Duodenal mucosa (tissue), 2 donors: ENCODE results near the gene MAZ.
"Not testable (repeated sequence)": the region's sequence is repeated elsewhere in the genome, so short reads cannot be mapped to it uniquely, and the experiment has no call there.

Source experiments
- H3K27ac ChIP-seq: one replicate; pipeline ENCODE4 v1.7.0; 2013; ENCODE audit warnings: low read depth, low read length
- H3K27me3 ChIP-seq, 2 donors: one replicate each; pipeline ENCODE4 v1.7.0; 2013; ENCODE audit warnings: low read length in 2 of 2, control low read depth in 1 of 2; ENCODE audit not compliant: insufficient read depth in 2 of 2, control insufficient read depth in 1 of 2
- H3K36me3 ChIP-seq, 2 donors: one replicate each; pipeline ENCODE4 v1.7.0; 2013; ENCODE audit warnings: low read length in 2 of 2, control low read depth in 1 of 2; ENCODE audit not compliant: insufficient read depth in 2 of 2, control insufficient read depth in 1 of 2
- H3K4me1 ChIP-seq, 2 donors: one replicate each; pipeline ENCODE4 v1.7.0; 2013; ENCODE audit warnings: low read length in 2 of 2, control low read depth in 1 of 2; ENCODE audit not compliant: insufficient read depth in 2 of 2, control insufficient read depth in 1 of 2
- H3K4me3 ChIP-seq, 2 donors: one replicate each; pipeline ENCODE4 v1.7.0; 2013; ENCODE audit warnings: low read length in 2 of 2, low read depth in 1 of 2
- H3K9ac ChIP-seq, 2 donors: one replicate each; pipeline ENCODE4 v1.7.0; 2013; ENCODE audit warnings: low read length in 2 of 2, low read depth in 1 of 2
- H3K9me3 ChIP-seq, 2 donors: one replicate each; pipeline ENCODE4 v1.7.0; 2013; ENCODE audit warnings: low read length in 2 of 2, control low read depth in 1 of 2; ENCODE audit not compliant: control insufficient read depth in 1 of 2

MAZ gene

DNA sequence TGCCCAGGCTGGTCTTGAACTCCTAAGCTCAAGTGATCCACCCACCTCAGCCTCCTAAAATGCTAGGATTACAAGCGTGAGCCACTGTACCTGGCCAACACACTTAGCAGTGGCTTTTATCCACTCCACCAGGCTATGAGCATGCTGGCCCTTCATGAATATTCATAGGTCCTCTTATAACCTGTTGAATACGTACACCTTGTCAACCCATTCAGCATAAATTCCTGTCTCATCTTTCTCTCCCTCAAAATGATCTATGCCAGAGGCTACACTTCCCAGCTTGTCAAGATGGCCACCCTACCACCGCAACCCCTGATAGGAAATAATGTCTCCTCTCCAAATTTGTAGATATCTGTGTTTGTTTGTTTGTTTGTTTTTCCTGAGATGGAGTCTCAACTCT is 39.3 kb upstream of the MAZ start:
- H3K36me3 ChIP-seq: no peaks in the 10 kb centered on the region
- H3K27me3 ChIP-seq: no peaks in the 10 kb centered on the region
- H3K9me3 ChIP-seq: no peaks in the 10 kb centered on the region
- H3K4me1 ChIP-seq: peaks cover 11 to 22% of the 10 kb centered on the region in 2 donors
- H3K4me3 ChIP-seq: no peak overlapping the region
- H3K27ac ChIP-seq: no peak overlapping the region
- no peak overlapping the region for H3K9ac ChIP-seq

DNA sequence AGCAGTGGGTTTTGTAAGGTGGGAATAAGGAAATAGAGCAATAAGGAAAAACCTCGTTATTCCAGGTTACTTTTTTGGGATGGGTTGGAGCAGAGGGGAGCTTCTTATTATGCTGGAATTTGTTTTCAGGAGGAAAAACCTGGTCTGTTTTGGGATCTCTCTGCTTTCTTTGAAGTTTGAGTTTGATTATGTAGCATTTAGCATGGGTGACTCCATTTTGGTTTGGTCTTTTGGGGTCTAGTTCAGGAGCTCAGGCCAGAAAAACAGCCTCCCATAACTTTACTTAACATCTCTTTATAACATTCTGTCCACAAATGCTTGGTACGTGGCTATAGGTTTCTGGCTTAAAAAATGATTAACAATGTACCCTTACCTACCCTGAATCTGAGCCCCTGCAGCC is 36.8 kb upstream of the MAZ start:
- Histone ChIP-seq H3K4me1 (peaks cover 5 to 17% of the 10 kb centered on the region in 2 donors), H3K9me3 (no peaks in the 10 kb centered on the region), H3K27me3 (no peaks in the 10 kb centered on the region), H3K4me3 (no peak overlapping the region), H3K27ac (no peak overlapping the region), H3K36me3 (no peaks in the 10 kb centered on the region), H3K9ac (no peak overlapping the region)

DNA sequence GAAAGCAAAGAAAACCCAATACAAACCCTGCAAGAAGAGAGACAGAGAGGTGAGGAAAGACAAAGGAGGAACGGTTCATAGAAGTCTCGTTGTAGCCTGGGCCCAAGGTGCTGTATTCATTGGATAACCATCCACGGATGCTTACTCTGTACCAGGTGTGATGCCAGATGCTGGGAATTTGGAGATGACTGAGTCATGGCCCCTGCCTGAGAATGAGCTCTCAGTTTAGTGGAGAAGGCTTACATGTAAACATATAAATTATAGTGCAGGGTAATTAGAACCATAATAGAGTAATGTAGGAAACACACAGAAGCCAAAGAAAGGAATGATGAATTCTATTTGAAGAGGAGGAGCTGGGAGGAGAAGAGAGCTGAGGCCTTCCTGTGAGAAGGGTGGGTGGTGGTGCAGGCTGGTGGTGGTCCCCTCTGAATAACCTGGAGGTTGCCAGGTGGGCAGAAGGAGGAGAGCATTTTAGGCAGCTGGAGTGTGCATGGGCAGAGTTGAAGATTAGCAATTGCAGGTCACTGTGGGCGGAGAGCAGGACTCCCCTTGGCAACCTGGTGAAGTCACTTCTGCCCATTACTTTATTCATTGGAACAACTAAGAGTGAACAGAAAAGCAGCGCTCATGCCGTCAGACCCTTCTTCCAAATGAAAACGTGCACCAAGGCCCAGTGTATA is 35.9 kb upstream of the MAZ start:
- Histone ChIP-seq H3K36me3 (no peaks in the 10 kb centered on the region), H3K4me1 (peaks cover under 1 to 15% of the 10 kb centered on the region in 2 donors), H3K9me3 (no peaks in the 10 kb centered on the region), H3K27ac (no peak overlapping the region), H3K27me3 (no peaks in the 10 kb centered on the region), H3K4me3 (no peak overlapping the region), H3K9ac (no peak overlapping the region)

DNA sequence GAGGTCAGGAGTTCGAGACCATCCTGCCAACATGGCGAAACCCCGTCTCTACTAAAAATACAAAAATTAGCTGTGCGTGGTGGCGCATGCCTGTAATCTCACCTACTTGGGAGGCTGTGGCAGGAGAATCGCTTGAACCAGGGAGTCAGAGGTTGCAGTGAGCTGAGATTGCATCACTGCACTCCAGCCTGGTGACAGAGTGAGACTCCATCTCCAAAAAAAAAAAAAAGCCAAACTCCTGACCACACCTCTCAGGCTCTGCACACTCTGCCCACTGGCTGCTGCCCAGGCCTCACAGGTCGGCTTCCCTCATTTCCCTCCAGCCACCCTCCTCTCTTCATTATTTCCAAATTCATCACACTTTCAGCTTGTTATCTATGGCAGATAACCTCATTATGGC is 34.0 kb upstream of the MAZ start:
- not testable (repeated sequence) for H3K27me3 ChIP-seq, H3K27ac ChIP-seq, H3K36me3 ChIP-seq, H3K4me3 ChIP-seq, H3K4me1 ChIP-seq, H3K9me3 ChIP-seq, H3K9ac ChIP-seq

DNA sequence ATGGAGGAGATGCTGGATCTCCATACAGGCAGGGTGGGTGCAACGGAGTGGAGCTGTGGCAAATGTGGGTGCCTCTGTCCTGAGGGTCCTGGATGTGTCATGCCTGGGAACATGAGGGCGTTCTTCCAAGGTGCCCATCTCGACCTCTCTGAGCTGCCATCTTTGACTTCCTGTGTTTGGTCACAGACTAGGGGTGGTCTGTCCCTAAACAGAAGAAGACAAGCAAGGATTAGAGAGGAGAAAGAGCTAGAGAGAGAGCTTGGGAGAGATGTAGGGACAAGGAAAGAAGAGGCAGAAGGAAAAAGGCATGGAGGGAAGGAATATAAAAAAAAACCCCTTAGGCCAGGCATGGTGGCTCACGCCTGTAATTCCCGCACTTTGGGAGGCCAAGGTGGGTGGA is 31.6 kb upstream of the MAZ start:
- Histone ChIP-seq H3K9me3 (no peaks in the 10 kb centered on the region), H3K9ac (no peak overlapping the region), H3K4me3 (no peak overlapping the region), H3K27ac (no peak overlapping the region), H3K4me1 (peaks cover 0 to 8% of the 10 kb centered on the region in 2 donors), H3K36me3 (peaks cover 0 to 1% of the 10 kb centered on the region in 2 donors), H3K27me3 (no peaks in the 10 kb centered on the region)

DNA sequence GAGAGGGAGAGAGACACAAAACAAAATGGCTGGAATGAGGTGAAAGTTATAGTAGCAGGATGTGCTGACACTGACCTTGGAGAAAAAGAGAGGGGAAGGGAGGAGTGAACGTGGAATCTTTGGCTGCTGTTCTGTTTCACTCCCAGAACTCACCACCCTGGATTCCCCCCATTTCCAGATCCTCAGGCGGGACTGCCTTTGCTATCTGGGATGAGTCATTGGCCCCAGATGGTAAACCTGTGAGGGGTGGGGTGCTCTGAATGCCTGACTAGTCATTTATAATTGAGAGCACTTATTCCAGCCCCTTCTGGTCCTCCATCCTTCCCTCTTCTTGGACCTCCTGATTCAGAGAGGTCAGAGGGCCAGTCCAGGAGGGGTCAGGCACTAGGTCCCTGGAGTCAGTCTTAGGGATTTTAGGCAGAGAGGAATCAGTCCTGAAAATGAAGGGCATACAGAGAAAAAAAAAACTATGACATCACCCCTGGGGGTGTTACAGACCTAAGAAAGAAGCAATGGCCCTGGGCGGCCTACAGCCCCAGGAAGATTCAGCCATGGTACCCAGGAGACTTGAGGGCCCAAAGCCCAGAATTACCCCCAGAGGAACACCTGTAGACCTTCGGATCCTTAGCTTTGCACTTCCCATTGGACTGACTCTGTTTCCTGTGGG is 30.5 kb upstream of the MAZ start:
- Histone ChIP-seq H3K36me3 (peaks cover 0 to 13% of the 10 kb centered on the region in 2 donors), H3K27me3 (no peaks in the 10 kb centered on the region), H3K27ac (no peak overlapping the region), H3K4me1 (peaks cover 0 to 8% of the 10 kb centered on the region in 2 donors), H3K4me3 (no peak overlapping the region), H3K9ac (no peak overlapping the region), H3K9me3 (no peaks in the 10 kb centered on the region)

DNA sequence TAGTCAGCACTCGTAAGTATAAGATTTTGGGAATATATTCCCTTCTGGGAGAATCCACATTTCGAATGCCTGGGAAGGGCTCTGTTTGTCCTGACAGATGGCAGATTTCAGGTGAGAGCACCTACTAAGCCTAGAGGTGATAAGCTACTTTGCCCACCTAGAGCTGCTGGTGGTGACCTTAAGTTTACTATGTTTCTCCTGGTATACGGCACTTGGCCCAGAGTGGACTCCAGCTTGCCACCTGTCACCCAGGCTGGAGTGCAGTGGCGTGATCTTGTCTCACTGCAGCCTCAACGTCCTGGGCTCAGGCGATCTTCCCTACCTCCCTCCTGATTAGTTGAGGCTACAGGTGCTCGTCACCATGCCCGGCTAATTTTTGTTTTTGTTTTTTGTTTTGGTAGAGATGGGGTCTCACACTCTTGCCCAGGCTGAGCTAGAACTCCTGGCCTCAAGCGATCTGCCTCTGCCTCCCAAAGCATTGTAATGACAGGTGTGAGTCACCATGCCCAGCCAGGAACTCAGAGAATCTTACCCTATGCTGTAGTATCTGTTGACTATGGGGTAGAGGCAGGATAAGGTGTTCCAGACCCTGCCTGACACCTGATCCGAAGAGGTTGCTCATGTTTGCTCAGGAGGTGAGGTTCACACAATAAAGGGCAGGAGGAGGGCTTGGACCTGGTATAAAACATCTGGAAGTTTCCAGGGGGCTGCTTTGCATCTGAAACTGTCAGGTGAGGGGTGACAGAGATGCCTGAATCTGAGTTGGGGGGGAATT is 28.6 kb upstream of the MAZ start, which contains the start of gene ZG16:
TSS of gene ZG16 (plus strand) at position 681 of the 775 bp plus-strand sequence. CDS start 1,011 bp downstream, outside the sequence.
- peaks cover 0 to 13% of the 10 kb centered on the region in 2 donors for H3K36me3 ChIP-seq
- H3K27me3 ChIP-seq: no peaks in the 10 kb centered on the region
- no peaks in the 10 kb centered on the region for H3K9me3 ChIP-seq
- peaks cover 0 to 8% of the 10 kb centered on the region in 2 donors for H3K4me1 ChIP-seq
- H3K27ac ChIP-seq: no peak within 1 kb of the TSS
- H3K4me3 ChIP-seq: no peak within 1 kb of the TSS
- H3K9ac ChIP-seq: no peak within 1 kb of the TSS

DNA sequence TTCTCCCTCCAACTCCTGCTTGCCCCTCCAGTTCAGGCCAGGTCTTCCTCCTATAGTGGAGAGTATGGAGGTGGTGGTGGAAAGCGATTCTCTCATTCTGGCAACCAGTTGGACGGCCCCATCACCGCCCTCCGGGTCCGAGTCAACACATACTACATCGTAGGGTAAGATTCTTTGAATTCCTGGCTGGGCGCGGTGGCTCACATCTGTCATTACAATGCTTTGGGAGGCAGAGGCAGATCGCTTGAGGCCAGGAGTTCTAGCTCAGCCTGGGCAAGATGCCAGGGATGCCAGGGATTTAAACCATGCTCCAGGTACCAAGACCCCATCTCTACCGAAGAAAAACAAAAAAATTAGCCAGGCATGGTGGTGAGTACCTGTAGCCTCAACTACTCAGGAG is 26.9 kb upstream of the MAZ start:
- H3K9ac ChIP-seq: no peak overlapping the region
- H3K4me1 ChIP-seq: peaks cover 0 to 8% of the 10 kb centered on the region in 2 donors
- no peaks in the 10 kb centered on the region for H3K27me3 ChIP-seq
- H3K27ac ChIP-seq: no peak overlapping the region
- H3K36me3 ChIP-seq: peaks cover 0 to 13% of the 10 kb centered on the region in 2 donors
- H3K9me3 ChIP-seq: no peaks in the 10 kb centered on the region
- peak overlapping the region in 1 of 2 donors; percentile 10 for H3K4me3 ChIP-seq

DNA sequence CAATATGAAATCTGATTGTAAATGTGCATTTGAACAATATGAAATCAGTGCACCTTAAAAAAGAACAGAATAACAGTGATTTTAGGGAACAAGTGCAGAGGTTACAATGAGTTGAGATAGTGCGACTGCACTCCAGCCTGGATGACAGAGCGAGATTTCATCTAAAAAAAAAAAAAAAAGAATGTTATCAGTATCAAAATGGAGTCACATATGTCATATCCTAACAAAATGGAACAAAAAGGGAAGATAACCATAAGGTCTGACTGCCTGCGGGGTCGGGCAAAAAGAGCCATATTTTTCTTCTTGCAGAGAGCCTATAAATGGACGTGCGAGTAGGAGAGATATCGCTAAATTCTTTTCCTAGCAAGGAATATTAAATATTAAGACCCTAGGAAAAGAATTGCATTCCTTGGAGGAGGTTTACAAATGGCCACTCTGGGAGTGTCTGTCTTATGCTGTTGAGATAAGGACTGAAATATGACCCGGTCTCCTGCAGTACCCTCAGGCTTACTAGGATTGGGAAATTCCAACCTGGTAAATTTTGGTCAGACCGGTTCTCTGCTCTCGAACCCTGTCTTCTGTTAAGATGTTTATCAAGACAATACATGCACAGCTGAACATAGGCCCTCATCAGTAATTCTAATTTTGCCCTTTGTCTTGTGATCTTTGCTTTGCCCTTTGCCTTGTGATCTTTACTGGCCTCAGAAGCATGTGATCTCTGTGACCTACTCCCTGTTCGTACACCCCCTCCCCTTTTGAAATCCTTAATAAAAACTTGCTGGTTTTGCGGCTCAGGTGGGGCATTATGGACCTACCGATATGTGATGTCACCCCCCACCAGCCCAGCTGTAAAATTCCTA is 23.0 kb upstream of the MAZ start:
- H3K9ac ChIP-seq, H3K27me3 ChIP-seq, H3K4me3 ChIP-seq, H3K9me3 ChIP-seq, H3K4me1 ChIP-seq, H3K27ac ChIP-seq: not testable (repeated sequence)
- peaks cover 0 to 13% of the 10 kb centered on the region in 2 donors for H3K36me3 ChIP-seq
